ENCODE results near the gene TMPRSS7. TPM values are rescaled to one million over a fixed set of nuclear protein-coding genes. Genes with fewer than 3 reads are reported as not detected.

Gene TMPRSS7
- polyA plus RNA-seq, 3 donors = not detected

- intact Hi-C loops (cut with micrococcal nuclease) = loop anchor here in 1 of 2 donors (10.0 kb wide), 1 partner anchor 183 kb away; no protein-coding TSS in a partner anchor
- no peak for TF ChIP-seq CTCF (IDR thresholded peaks at IDR 0.05)
- Mint-ChIP-seq H3K27ac (no peak overlapping the region), H3K36me3 (peaks cover 0 to 3% of the 10 kb centered on the region in 2 donors), H3K4me3 (no peak overlapping the region), H3K27me3 (ENCODE audit: low read depth in 3 of 3) (peaks cover 1 to 5% (median 2%) of the 10 kb centered on the region in 3 donors), H3K4me1 (peaks cover 53% of the 10 kb centered on the region), H3K9me3 (no peaks in the 10 kb centered on the region)
- H3K27me3 ChIP-seq (ENCODE audit: control insufficient read depth in 2 of 2, insufficient read depth in 2 of 2, low read length in 2 of 2) = no peaks in the 10 kb centered on the region
- H3K27ac ChIP-seq (ENCODE audit: low read depth in 1 of 2, low read length in 2 of 2) = no peak overlapping the region
- H3K9me3 ChIP-seq (replicated peaks in 1 of 2; ENCODE audit: control insufficient read depth in 1 of 2, insufficient read depth in 1 of 2, low read length in 2 of 2) = no peaks in the 10 kb centered on the region
- H3K4me1 ChIP-seq (ENCODE audit: control insufficient read depth in 1 of 2, insufficient read depth in 2 of 2, low read length in 2 of 2) = peaks cover 40 to 47% of the 10 kb centered on the region in 2 donors
- no peak overlapping the region for H3K4me2 ChIP-seq (replicated peaks; ENCODE audit: extremely low read depth, low read length, poor library complexity, severe bottlenecking)
- no CpG with 5 or more reads among the region's 2 CpGs for WGBS (ENCODE audit: insufficient coverage)
- H3K4me3 ChIP-seq (replicated peaks in 1 of 3; ENCODE audit: low read depth in 2 of 3, low read length in 3 of 3) = no peak overlapping the region
- H3K79me2 ChIP-seq (ENCODE audit: insufficient read depth, low read length) = no peaks in the 10 kb centered on the region
- no peak overlapping the region for H2AFZ ChIP-seq (ENCODE audit: insufficient read depth, low read depth, low read length, poor library complexity, severe bottlenecking)
- no peak for DNase-seq
- H3K9ac ChIP-seq (ENCODE audit: insufficient read depth, low read length, poor library complexity, severe bottlenecking) = no peak overlapping the region
- H4K20me1 ChIP-seq (ENCODE audit: insufficient read depth, low read length) = no peaks in the 10 kb centered on the region
- no peaks in the 10 kb centered on the region for H3K36me3 ChIP-seq (replicated peaks in 1 of 2; ENCODE audit: control insufficient read depth in 1 of 2, insufficient read depth in 2 of 2, low read length in 2 of 2)
These were observed 87.3 kb downstream of the TMPRSS7 start for GRCh38 chr3:112121577-112122547.

DNA sequence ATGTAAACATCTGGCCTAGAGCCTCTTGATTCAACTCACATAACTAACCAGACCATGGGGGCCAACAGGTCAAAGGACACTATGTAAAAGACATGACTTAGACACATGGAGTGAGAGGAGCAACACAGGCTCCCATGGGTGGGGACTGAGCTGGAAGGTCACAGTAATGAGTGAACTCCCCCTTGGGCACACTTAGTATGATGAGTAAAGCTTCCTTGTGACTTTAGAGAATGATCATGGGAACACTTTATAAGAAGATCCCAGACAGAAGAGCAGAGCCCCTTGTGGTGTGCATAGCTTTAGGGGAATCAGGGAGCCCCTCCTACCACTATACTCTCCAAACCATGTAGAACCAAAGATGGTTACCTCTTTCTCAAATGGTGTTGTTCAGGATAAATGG, 88.3 kb downstream of the TMPRSS7 start:
- Histone ChIP-seq H4K20me1 (ENCODE audit: insufficient read depth, low read length) (no peaks in the 10 kb centered on the region), H3K4me3 (replicated peaks in 1 of 3; ENCODE audit: low read depth in 2 of 3, low read length in 3 of 3) (no peak overlapping the region), H2AFZ (ENCODE audit: insufficient read depth, low read depth, low read length, poor library complexity, severe bottlenecking) (no peak overlapping the region), H3K36me3 (replicated peaks in 1 of 2; ENCODE audit: control insufficient read depth in 1 of 2, insufficient read depth in 2 of 2, low read length in 2 of 2) (no peaks in the 10 kb centered on the region), H3K27ac (ENCODE audit: low read depth in 1 of 2, low read length in 2 of 2) (no peak overlapping the region), H3K79me2 (ENCODE audit: insufficient read depth, low read length) (no peaks in the 10 kb centered on the region), H3K9me3 (replicated peaks in 1 of 2; ENCODE audit: control insufficient read depth in 1 of 2, insufficient read depth in 1 of 2, low read length in 2 of 2) (no peaks in the 10 kb centered on the region), H3K27me3 (ENCODE audit: control insufficient read depth in 2 of 2, insufficient read depth in 2 of 2, low read length in 2 of 2) (no peaks in the 10 kb centered on the region), H3K9ac (ENCODE audit: insufficient read depth, low read length, poor library complexity, severe bottlenecking) (no peak overlapping the region), H3K4me2 (replicated peaks; ENCODE audit: extremely low read depth, low read length, poor library complexity, severe bottlenecking) (no peak overlapping the region), H3K4me1 (ENCODE audit: control insufficient read depth in 1 of 2, insufficient read depth in 2 of 2, low read length in 2 of 2) (peaks cover 36 to 48% of the 10 kb centered on the region in 2 donors)
- Mint-ChIP-seq H3K36me3 (peaks cover 0 to 3% of the 10 kb centered on the region in 2 donors), H3K4me1 (peaks cover 53% of the 10 kb centered on the region), H3K4me3 (no peak overlapping the region), H3K27me3 (ENCODE audit: low read depth in 3 of 3) (peaks cover 0 to 5% (median 2%) of the 10 kb centered on the region in 3 donors), H3K27ac (no peak overlapping the region), H3K9me3 (no peaks in the 10 kb centered on the region)
- no peak for TF ChIP-seq CTCF (IDR thresholded peaks at IDR 0.05)
- no peak for DNase-seq
- intact Hi-C loops (cut with micrococcal nuclease) = loop anchor here in 1 of 2 donors (10.0 kb wide), 1 partner anchor 182 kb away; no protein-coding TSS in a partner anchor

Measured in CD14-positive monocyte (primary cell).